T-helper 2 cell treated with Interferon-gamma antibody and Interleukin-4, amounts not matched to agents 5 μg/mL and 100 μg/mL, for 36 hours (primary cell): ENCODE measurements around the gene C19orf44.
"Not testable (repeated sequence)": the region's sequence is repeated elsewhere in the genome, so short reads cannot be mapped to it uniquely, and the experiment has no call there.

Source experiments
- DNase-seq: peaks from one replicate; pipeline ENCODE4 v3.0.0; 2021; ENCODE audit warnings: low spot score
- H3K27ac Mint-ChIP-seq: one replicate; pipeline ENCODE4 v1.8.0; 2021; ENCODE audit warnings: mild to moderate bottlenecking, mixed read lengths
- H3K27me3 Mint-ChIP-seq: one replicate; pipeline ENCODE4 v1.8.0; 2021; ENCODE audit warnings: low read depth, mixed read lengths
- H3K36me3 Mint-ChIP-seq: one replicate; pipeline ENCODE4 v1.8.0; 2021; ENCODE audit warnings: low read depth, mixed read lengths
- H3K4me1 Mint-ChIP-seq: one replicate; pipeline ENCODE4 v1.8.0; 2021; ENCODE audit warnings: low read depth, mixed read lengths
- H3K4me3 Mint-ChIP-seq: one replicate; pipeline ENCODE4 v1.8.0; 2022; ENCODE audit warnings: mild to moderate bottlenecking, moderate library complexity, mixed read lengths
- H3K9me3 Mint-ChIP-seq: one replicate; pipeline ENCODE4 v1.8.0; 2021; ENCODE audit warnings: mixed read lengths

Gene C19orf44

GRCh38 chr19:16460454-16460853 is 35.7 kb upstream of the C19orf44 start:
- DNase-seq = no peak
- Mint-ChIP-seq H3K27me3 (no peaks in the 10 kb centered on the region), H3K4me3 (no peak overlapping the region), H3K9me3 (no peaks in the 10 kb centered on the region), H3K4me1 (peaks cover 23% of the 10 kb centered on the region), H3K36me3 (no peaks in the 10 kb centered on the region), H3K27ac (no peak overlapping the region)

- Mint-ChIP-seq H3K27ac (peak overlapping the region; percentile 37), H3K4me3 (no peak overlapping the region), H3K27me3 (no peaks in the 10 kb centered on the region), H3K4me1 (peaks cover 21% of the 10 kb centered on the region), H3K36me3 (no peaks in the 10 kb centered on the region), H3K9me3 (no peaks in the 10 kb centered on the region)
- DNase-seq = no peak
Measured at GRCh38 chr19:16461630-16462051, 34.6 kb upstream of the C19orf44 start.

DNA sequence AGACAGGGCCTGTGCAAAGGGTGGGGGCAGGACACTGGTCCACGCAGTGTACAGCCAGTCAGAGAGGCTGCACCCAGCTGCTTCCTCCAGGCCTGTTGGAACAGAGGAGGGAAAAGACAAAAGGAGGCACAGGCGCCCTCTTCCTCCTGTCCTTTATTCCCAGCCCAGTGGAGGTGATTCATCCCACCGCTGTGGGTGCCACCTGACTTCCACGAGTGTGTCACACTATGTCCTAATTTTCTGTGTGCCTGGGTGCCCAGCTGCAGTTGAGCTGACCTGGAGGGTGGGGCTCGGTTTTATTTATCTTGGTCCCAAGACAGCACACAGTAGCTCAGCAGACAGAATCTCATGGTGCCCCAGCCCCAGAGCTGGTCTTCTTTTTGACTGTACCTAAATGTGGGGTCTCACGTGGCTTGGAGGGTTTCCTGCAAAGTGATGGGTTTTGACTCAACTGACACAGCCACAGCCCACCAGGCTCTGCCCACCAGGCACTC is 33.4 kb upstream of the C19orf44 start:
- H3K4me1 Mint-ChIP-seq = peaks cover 15% of the 10 kb centered on the region
- no peak overlapping the region for H3K4me3 Mint-ChIP-seq
- peaks cover 2% of the 10 kb centered on the region for H3K36me3 Mint-ChIP-seq
- no peaks in the 10 kb centered on the region for H3K27me3 Mint-ChIP-seq
- DNase-seq = no peak
- no peaks in the 10 kb centered on the region for H3K9me3 Mint-ChIP-seq
- H3K27ac Mint-ChIP-seq = no peak overlapping the region

DNA sequence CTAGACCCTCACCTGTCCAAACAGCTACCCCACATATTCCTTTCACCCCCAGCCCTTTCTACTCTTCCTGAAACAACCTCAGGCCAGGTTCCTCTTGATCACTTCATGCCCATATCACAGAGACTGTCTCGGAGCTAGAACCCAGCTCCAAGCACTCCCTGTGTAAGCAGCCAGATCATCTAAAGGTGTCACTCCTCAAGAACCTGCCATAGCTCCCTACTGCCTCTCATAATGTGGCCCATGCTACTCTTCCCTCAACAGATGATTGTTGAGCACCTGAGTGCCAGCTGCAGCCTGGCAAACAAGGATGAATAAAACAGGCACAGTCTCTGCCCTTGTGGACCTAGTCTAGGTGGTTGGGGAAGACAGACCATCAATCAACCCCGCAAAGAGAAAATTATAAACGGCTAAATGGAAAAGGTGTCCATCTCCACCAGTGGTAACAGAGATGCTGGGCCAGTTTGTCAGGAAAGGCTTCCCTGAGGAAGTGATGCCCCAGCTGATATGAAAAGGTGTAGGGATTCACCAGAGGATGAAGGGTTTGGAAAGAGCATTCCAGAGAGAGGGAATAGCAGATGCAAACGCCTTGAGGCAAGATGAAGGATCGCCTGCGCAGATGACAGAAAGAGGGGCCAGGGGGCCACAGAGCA is 32.7 kb upstream of the C19orf44 start:
- Mint-ChIP-seq H3K9me3 (no peaks in the 10 kb centered on the region), H3K4me1 (peaks cover 10% of the 10 kb centered on the region), H3K27ac (peak overlapping the region; percentile 17), H3K27me3 (no peaks in the 10 kb centered on the region), H3K36me3 (peaks cover 2% of the 10 kb centered on the region), H3K4me3 (no peak overlapping the region)
- no peak for DNase-seq

DNA sequence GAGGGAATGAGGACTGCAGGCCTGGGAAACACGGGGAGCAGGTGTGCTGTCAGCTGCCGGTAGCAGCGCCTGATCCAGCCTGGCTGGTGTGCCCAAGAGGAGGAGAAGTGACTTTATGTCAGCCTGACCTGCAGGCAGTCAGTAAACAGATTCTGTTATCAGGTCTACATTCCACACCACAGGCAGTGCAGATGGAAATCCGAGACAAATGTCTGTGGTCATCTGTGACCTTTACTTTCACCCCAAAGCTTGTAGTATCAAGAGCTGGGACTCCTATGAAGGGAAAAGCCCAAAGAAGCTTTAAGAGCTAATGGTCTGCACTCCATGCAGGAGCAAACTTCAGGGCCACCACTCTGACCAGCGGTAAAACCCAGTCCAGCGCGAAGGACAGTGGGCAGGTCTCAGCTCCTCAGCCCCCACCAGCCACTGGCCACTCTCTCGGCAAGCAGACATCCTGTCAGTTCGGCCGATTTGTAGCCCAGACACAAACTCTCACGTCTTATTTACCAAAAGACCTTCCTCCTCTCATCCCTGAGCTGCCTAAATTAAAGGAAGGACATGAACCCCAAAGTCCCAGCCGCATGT is 32.1 kb upstream of the C19orf44 start:
- Mint-ChIP-seq H3K27ac (no peak overlapping the region), H3K27me3 (no peaks in the 10 kb centered on the region), H3K4me1 (peaks cover 11% of the 10 kb centered on the region), H3K9me3 (no peaks in the 10 kb centered on the region), H3K4me3 (no peak overlapping the region), H3K36me3 (peaks cover 2% of the 10 kb centered on the region)
- no peak for DNase-seq

GRCh38 chr19:16465239-16465638 is 31.0 kb upstream of the C19orf44 start:
- Mint-ChIP-seq H3K4me1 (peaks cover 18% of the 10 kb centered on the region), H3K27ac (no peak overlapping the region), H3K9me3 (no peaks in the 10 kb centered on the region)

DNA sequence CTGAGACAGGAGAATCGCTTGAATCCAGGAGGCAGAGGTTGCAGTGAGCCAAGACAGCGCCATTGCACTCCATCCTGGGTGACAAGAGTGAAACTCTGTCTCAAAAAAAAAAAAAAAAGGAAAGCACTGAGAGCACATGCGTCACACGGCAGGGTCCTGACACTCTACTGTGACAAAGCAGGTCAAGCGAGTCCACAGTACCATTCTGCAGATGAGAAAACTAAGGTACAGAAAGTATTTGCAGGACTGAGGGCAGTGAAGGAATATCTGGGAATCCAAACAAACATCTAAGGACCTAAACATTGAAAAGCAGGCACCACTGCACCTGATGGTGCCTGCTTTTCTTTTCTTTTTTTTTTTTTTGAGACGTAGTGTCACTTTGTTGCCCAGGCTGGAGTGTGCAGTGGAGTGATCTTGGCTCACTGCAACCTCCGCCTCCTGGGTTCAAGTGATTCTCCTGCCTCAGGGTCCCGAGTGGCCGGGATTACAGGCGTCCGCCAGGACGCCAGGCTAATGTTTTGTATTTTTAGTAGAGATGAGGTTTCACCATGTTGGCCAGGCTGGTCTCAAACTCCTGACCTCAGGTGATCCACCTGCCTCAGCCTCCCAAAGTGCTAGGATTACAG is 29.3 kb upstream of the C19orf44 start:
- H3K27ac Mint-ChIP-seq, DNase-seq, H3K27me3 Mint-ChIP-seq, H3K9me3 Mint-ChIP-seq, H3K36me3 Mint-ChIP-seq, H3K4me3 Mint-ChIP-seq: not testable (repeated sequence)
- peaks cover 28% of the 10 kb centered on the region for H3K4me1 Mint-ChIP-seq

More at GRCh38 chr19:16465239-16465638, 31.0 kb upstream of the C19orf44 start:
- Mint-ChIP-seq H3K27me3 (no peaks in the 10 kb centered on the region), H3K36me3 (peaks cover 10% of the 10 kb centered on the region), H3K4me3 (no peak overlapping the region)
- no peak for DNase-seq

DNA sequence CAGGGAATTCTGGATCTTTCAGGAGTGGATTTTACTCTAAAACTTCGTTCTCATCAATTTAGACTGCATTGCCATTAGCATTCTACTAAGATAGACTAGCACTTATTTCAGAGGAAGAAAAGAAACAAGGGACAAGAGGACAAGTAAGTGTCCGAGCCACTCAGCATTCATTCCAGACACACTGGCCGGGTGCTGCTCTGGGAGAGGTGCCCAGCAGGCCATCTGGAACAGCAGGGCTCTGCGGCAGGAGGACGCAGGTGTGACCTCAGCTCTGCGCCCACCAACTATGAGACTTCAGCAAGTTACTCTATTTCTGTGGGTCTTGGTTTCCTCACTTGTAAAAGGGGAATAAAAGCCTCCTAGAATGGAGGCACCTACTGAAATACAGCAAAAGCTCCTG is 28.6 kb upstream of the C19orf44 start:
- peaks cover 28% of the 10 kb centered on the region for H3K4me1 Mint-ChIP-seq
- H3K36me3 Mint-ChIP-seq = peaks cover 10% of the 10 kb centered on the region
- no peak for DNase-seq
- H3K9me3 Mint-ChIP-seq = no peaks in the 10 kb centered on the region
- H3K4me3 Mint-ChIP-seq = no peak overlapping the region
- no peaks in the 10 kb centered on the region for H3K27me3 Mint-ChIP-seq
- H3K27ac Mint-ChIP-seq = no peak overlapping the region

GRCh38 chr19:16470541-16470910 is 25.7 kb upstream of the C19orf44 start:
- Mint-ChIP-seq H3K27ac (no peak overlapping the region), H3K4me1 (peaks cover 26% of the 10 kb centered on the region), H3K27me3 (peaks cover 2% of the 10 kb centered on the region), H3K36me3 (peaks cover 10% of the 10 kb centered on the region), H3K9me3 (peaks cover 5% of the 10 kb centered on the region), H3K4me3 (peak overlapping the region; percentile 87)
- no peak for DNase-seq

GRCh38 chr19:16470911-16471811 is 25.0 kb upstream of the C19orf44 start:
- DNase-seq = peak; percentile 19
- peaks cover 26% of the 10 kb centered on the region for H3K4me1 Mint-ChIP-seq
- peak overlapping the region; percentile 87 for H3K4me3 Mint-ChIP-seq
- peaks cover 5% of the 10 kb centered on the region for H3K9me3 Mint-ChIP-seq
- H3K36me3 Mint-ChIP-seq = peaks cover 10% of the 10 kb centered on the region
- peaks cover 2% of the 10 kb centered on the region for H3K27me3 Mint-ChIP-seq
- peak overlapping the region; percentile 62 for H3K27ac Mint-ChIP-seq

DNA sequence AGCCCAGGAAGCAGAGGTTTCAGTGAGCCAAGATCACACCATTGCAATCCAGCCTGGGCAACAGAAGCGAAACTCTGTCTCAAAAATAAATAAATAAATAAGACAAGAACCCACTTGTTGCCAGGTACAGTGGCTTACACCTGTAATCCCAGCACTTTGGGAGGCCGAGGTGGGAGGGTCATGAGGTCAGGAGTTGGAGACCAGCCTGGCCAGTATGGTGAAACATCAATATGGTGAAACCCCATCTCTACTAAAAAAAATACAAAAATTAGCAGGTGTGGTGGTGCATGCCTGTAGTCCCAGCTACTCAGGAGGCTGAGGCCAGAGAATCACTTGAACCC is 23.7 kb upstream of the C19orf44 start:
- H3K27me3 Mint-ChIP-seq, H3K27ac Mint-ChIP-seq, DNase-seq, H3K36me3 Mint-ChIP-seq, H3K9me3 Mint-ChIP-seq: not testable (repeated sequence)
- Mint-ChIP-seq H3K4me1 (peaks cover 23% of the 10 kb centered on the region), H3K4me3 (peak overlapping the region; percentile 73)

DNA sequence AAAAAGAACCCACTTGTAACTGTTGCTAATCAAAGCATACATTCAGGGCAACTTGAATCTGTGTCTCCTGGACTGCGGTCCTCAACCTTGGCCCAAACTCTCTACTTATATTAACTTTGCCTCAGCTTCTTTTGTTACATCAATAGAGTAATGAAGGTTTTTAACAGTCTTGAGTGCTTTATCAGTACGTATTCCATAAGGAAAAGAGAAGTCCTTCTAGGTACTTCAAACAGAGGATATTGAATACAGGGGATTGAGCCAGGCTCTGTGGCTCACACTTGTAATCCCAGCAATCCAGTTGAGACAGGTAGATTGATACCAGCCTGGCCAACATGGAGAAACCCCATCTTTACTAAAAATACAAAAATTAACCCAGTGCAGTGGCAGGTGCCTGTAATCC is 23.2 kb upstream of the C19orf44 start:
- peaks cover 5% of the 10 kb centered on the region for H3K27me3 Mint-ChIP-seq
- H3K36me3 Mint-ChIP-seq = peaks cover 7% of the 10 kb centered on the region
- no peak for DNase-seq
- H3K4me3 Mint-ChIP-seq = no peak overlapping the region
- H3K9me3 Mint-ChIP-seq = peaks cover 5% of the 10 kb centered on the region
- H3K4me1 Mint-ChIP-seq = peaks cover 23% of the 10 kb centered on the region
- H3K27ac Mint-ChIP-seq = no peak overlapping the region

DNA sequence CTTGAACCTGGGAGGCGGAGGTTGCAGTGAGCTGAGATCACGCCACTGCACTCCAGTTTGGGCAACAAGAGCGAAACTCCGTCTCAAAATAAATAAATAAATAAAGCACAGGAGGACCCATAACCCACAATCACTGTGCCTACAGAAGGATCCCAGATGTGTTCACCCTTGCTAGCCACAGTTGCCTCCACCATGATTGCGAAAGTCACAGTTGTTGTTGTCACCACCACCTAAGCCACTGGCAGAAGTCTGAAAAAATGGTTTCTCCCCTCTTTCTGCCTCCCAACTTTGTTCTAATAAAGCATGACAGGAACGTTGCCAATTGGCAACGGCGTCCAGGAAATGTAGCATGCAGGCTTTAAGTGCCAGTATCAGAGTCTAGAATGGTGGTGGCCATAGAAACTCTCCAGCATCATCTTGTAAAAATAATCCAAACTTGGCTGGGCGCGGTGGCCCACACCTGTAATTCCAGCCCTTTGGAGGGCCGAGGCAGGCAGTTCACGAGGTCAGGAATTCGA is 22.3 kb upstream of the C19orf44 start:
- Mint-ChIP-seq H3K36me3 (peaks cover 7% of the 10 kb centered on the region), H3K4me1 (peaks cover 21% of the 10 kb centered on the region), H3K4me3 (no peak overlapping the region), H3K9me3 (peaks cover 5% of the 10 kb centered on the region), H3K27me3 (peaks cover 5% of the 10 kb centered on the region), H3K27ac (no peak overlapping the region)
- DNase-seq = no peak
